ENCODE results near the gene ROGDI.

Gene ROGDI

GRCh38 chr16:4813251-4814003 lies 11.0 kb upstream of the ROGDI start:
- DNase-seq, result no peak

DNA sequence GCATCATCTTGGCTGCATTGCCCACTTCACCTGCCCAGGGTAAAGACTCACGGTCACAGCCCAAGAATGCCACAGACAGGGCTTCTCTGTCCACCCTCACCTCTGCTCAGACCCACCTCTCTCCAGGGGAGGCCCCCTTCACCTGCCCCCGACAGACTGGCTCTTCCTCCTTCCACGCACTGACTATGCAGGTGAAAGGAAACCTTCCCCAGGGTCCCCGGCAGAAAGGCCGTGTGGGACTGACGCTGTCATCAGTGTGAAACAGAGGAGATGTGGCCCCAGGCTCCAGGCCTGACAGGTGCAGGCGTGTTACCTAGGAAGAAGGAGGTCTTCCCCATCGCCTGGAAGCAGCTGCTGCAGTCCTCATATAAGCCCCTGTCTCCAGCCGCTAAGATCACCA lies 9.3 kb upstream of the ROGDI start:
- no peak for DNase-seq

GRCh38 chr16:4811242-4811641 lies 8.8 kb upstream of the ROGDI start:
- DNase-seq, result no peak

DNA sequence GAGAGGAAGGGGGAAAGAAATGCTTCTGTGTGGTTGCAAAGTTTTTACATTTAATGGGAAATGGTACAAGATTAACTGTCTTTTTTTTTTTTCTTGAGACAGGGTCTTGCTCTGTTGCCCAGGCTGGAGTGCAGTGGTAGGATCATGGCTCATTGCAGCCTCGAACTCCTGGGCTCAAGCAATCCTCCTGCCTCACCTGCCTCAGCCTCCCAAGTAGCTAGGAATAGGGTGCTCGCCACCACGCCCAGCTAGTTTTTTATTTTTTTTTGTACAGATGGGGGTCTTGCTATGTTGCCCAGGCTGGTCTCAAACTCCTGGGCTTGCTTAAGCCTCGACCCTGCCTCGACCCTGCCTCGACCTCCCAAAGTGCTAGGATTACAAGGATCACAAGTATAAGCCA lies 3.8 kb upstream of the ROGDI start:
- DNase-seq, result no peak

- no peak for DNase-seq
These were observed 2.8 kb upstream of the ROGDI start for GRCh38 chr16:4805231-4805630.

- DNase-seq, result no peak
These were observed 1.7 kb upstream of the ROGDI start for GRCh38 chr16:4803898-4804762.

- no peak for DNase-seq
These were observed 990 bp upstream of the ROGDI start for GRCh38 chr16:4803401-4803844.

DNA sequence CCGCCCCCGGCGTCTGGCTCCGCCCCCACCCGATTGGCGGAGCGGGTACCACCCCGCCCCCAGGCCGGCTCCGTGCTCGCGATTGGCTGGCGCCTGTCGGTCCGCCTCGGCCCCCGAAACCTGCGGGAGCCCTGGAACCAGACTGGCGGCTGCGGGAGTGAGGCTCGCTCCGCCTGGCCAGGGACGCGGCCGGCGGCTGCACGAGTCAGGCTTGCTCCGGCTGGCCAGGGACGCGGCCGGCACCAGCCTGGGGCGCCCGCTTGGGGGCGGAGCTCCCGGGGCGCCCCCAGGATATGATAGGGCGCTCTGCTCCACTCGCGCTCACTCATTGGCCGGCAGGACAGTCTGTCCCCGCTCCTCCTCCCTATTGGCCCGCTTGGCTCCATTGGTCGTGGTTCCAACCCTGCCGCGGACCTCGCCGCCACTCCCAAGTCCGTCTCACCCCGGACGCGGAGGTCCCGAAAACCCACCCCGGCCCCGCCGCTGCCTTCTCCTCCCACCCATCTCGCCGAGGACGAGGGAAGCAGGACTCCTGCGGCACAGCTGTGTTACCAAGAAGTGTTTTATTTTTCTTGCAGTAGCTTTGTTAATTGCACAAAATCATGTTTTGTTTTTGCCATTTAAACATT lies 340 bp upstream of the ROGDI start:
- peak; percentile 70 for DNase-seq

- no peak for DNase-seq
These were observed 1.1 kb downstream of the ROGDI start for GRCh38 chr16:4801051-4801961.

- no peak for DNase-seq
These were observed 2.0 kb downstream of the ROGDI start for GRCh38 chr16:4800290-4801041.

GRCh38 chr16:4799171-4799855 lies 3.1 kb downstream of the ROGDI start:
- DNase-seq, result no peak

DNA sequence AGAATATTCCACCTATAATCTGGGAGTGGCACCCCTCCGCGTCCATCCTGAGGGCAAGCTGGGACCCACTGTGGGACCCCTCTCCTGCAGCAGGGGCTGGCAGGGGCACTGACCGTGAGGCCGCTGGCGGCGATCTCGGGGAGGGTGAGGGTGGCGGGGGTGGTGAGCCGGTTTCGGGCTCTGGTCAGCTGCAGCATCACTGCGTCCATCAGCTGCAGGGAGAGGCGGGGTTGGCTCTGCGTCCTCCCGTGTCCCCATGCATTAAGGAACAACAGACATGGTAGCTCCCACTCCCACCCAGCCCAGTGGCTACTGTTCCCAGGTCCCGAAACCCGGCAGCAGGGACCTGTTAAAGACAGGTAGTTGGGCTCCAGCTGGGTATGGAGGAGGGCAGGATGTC lies 4.0 kb downstream of the ROGDI start:
- no peak for DNase-seq

DNA sequence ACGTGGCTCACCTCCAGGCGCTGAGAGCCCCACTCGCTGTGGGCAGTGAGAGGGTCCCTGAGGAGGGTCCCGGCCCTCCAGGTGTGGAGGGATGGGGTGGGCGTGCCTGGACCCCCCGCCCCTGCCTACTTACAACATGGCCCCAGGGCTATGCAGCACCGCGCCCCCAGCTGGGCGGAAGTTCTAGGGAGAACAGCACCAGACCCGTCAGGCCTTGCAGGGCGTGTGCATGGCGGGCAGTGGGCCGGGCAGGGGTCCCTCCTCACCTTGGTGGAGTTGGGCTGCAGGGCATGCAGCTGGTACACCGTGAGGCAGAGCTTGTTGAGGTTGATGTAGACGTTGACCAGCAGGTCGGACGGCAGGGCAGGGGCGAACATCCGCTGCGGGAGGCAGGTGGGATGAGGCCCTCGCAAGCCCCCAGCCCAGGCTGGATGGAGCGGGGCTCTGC lies 4.6 kb downstream of the ROGDI start:
- DNase-seq, result no peak

- no peak for DNase-seq
These were observed 5.2 kb downstream of the ROGDI start for GRCh38 chr16:4796982-4797804.

DNA sequence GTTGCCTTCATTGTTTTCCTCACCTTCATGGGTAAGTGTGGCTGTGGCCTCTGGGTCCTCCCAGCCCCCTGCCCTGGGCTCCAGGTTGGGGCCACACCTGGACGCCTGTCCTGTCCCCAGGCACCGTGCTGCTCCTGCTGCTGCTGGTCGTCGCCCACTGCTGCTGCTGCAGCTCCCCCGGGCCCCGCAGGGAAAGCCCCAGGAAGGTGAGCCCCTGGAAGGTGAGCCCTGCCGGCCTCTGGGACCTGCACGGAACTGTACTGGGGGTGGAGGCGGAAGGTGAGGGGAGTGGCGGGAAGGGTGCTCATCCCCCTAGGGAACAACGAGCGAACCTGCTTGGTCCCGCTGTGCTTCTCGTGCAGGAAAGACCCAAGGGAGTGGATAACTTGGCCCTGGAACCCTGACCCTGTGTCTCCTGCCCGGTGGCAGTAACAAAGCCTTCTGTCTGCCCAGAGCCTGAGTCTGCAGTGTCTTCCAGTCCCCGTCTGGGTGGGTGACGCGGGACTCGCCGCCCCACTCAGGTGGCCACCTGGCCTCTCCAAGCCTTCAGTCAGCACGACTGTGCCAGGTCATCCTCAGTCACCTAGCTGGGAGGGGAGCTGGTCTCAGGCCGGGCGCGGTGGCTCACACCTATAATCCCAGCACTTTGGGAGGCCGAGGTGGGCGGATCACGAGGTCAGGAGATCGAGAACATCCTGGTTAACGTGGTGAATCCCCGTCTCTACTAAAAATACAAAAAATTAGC lies 6.4 kb downstream of the ROGDI start:
- no peak for DNase-seq

DNA sequence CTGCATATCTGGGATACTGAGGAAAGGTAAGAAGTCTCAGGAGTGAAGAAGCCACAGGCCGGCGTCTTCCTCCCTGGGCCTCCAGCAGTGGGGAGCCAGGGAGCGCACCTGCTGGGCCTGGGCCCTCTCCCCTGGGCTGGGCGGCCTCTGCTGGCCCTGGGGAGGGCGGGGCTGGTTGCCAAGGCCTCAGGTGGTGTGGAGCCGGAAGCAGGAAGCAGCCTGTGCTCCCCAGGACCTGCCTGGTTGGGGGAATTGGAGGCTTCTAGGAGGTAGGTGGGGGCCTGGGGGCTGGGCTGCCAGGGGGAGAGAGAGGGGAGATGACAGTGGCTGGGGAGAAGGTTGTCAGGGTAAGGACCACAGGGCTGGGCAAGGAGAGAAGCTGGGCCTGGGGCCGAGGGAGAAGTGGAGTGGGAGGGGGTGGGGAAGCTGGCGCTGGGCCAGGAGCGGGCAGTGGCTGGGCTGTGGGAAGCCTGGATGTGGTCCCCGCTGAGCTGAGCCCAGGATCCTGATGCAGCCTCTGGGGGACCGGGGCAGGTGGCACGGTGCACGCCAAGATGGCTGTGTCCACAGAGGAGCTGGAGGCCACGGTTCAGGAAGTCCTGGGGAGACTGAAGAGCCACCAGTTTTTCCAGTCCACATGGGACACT lies 7.1 kb downstream of the ROGDI start, which contains the start of gene SMIM22:
Gene SMIM22, plus strand, starts transcription at position 189 of the 647 bp plus-strand sequence. Its CDS starts 366 bp downstream, at position 555.
- no peak for DNase-seq

DNA sequence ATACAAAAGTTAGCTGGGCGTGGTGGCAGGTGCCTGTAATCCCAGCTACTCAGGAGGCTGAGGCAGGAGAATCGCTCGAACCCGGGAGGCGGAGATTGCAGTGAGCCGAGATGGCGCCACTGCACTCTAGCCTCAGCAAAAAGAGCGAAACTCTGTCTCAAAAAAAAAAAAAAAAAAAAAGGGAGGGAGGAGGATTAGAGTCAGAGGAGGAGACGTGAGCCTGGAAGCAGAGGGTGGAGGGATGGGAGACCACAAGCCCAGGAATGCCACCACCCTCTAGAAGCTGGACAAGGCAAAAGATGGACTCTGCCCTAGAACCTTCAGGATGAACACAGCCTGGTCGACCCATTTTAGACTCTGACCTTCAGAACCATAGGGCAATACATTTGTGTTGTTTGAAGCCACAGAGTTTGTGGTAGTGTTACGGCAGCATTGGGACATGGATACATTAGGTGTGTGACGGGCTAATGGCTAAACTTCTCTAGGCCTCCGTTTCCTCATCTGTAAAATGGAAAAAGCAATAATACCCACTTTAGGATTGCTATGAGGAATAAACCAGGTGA lies 9.4 kb downstream of the ROGDI start:
- no peak for DNase-seq

- no peak for DNase-seq
These were observed 11.6 kb downstream of the ROGDI start for GRCh38 chr16:4790871-4791270.

Data from NCI-H2081 treated with DMSO at 0.1 percent for 48 hours (cell line).